ENCODE results near the gene CCL2. TPM values are rescaled to one million over a fixed set of nuclear protein-coding genes. Genes with fewer than 3 reads are reported as not detected.

The CCL2 gene
- polyA plus RNA-seq, 12 donors = 46.4 to 87.6 (median 66.0) TPM; not detected in 1

- no peak for DNase-seq
Observed at GRCh38 chr17:34234616-34235015, 20.5 kb upstream of the CCL2 start.

DNA sequence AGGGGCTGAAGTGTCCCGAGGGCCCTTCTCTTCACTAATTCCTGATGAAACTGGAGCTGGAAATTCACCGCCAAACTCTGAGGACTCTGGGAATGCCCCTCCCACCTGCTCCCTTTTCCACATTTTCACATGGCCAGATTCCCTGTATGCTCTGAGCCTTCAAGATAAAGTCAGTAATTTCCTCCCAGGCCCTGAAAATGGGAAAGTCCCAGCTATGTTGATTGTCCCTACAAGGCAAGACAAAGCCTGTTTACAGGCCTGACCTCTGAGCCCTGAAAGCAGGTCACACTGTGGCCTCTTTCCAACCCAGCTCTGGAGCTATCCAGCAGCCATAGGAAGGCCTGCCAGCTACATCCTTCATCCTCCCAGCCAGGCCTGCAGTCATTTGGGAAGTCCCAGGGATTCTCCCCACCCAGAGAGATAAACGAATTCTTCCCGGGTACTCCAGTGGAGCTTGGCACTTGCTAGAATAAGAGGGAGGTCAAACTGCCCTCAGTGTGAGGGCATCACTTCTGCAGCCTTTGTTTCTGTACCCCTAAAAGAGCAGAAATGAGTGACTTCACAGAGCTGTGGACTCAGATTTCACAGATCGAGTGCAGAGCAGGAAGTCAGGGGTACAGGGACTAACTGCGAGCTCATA lies 19.6 kb upstream of the CCL2 start:
- peak; percentile 85 for DNase-seq

- no peak for DNase-seq
Observed at GRCh38 chr17:34236281-34236892, 18.7 kb upstream of the CCL2 start.

DNA sequence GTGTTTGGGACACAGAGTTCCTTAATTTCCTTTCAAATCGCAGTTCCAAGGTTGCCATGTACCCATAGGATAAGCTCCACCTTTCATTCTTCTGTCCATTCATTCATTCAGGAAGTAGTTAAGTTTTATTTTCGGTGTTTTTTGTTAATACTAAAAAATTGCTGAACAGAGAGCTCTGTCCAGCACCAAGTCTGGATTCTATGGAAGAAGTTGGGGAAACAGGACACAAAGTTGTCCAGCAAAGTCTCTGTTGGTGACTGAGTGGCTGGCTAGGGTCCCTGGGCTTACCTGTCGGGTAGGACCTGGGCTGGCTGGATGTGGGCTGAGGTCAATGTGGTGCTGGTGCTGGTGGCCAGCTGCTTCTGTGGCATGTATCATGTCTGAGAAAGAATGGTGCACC lies 17.6 kb upstream of the CCL2 start:
- DNase-seq = no peak

DNA sequence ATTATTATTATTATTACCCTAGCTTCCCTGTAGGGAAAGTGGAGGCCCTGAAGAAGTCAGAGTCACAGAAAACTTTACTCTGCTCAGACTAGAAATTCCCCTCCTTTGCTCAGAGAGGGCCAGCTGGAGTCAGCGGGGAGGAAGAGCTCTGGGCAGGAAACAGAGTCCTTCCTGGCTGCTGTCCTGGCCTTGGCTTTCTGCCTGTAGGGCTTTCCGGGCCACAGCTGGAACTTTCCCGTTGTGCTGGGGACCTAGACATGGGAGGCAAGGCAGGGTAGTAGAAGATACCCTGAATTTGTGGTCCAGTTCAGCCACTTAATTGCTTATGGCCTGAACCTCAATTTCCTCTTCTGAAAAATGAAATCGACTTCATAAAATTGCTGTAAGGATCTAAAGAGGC lies 14.0 kb upstream of the CCL2 start:
- peak; percentile 82 for DNase-seq

DNA sequence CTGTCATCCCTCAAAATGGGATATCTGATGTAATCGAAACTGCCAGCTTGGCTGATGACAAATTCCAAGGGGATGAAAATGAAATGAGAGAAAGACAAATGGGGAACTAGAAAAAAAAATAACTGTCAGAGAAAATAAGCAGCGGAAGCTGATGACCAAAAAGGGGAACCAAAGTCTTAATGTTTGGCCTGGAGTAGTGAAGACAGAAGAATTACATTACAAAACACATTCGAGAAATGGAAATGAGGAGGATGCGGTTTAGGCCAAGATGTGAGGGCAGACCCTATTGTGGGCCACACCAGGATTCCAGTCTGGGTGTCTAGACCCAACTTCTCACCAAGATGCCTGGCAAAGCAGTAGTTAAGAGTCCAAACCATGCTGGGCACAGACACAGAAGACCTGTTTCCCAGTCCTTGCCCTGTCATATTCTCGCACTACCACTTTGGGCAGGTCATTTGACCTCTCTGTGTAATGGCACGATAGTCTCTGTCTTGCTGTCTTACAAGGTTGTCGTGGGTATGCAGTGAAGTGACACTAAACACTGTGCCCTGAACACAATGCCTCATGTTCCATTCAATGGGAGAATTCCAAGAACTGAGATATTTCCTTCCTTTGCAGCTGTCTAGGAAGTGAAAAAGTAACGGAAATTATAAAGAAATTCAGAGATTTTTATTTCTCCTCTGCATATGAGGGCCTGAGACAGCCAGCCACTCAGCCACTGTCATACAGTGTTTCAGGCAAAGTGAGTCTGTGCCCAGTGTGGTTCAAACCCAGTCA lies 12.3 kb upstream of the CCL2 start:
- DNase-seq = no peak

GRCh38 chr17:34243364-34244320 lies 11.4 kb upstream of the CCL2 start:
- DNase-seq = no peak

- DNase-seq = no peak
Observed at GRCh38 chr17:34245351-34245905, 9.7 kb upstream of the CCL2 start.

GRCh38 chr17:34246446-34246845 lies 8.6 kb upstream of the CCL2 start:
- no peak for DNase-seq

- no peak for DNase-seq
Observed at GRCh38 chr17:34246881-34247280, 8.2 kb upstream of the CCL2 start.

DNA sequence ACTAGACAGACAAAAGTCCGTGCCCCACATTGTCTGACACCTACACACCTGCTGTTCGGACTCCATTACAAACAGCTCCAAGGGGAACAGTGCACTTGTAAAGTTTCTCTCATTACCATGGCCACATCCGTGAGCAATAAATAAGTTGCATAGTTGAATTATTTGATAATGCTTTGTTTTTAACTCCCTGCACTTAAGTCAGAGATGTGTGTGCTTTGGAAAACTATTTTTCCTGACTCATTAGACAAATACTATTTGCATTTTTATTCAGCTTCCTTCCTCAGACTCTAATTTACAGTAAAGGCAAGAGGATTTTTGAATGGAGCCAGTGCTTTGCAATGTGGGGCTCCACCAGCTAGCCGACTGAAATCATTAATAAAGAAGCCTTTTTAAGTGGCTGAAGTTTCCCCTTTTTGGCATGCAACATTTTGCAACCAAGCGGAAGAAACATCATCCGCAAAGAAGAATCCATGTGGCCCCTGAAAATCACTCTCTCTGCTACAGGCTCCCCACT lies 6.5 kb upstream of the CCL2 start:
- DNase-seq = no peak

DNA sequence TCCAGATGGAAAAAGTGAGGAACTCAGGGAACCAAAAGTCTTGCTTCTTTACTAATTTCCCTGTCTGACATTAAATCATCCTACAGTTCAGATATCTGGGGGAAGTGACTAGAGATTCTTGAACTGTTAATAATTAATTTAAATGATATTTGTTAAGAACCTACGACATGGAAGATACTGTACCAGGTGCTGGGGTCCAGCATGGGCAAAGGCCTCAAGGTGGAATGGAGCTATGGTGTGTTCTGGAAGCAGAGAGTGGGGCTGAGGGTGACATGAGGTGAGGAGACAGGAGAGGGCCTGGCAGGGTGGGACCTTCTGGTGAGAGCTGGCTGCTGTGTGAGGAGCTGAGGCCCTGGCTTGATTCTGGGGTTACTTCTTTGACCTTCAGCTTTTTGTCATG lies 6.0 kb upstream of the CCL2 start:
- DNase-seq = no peak

- no peak for DNase-seq
Observed at GRCh38 chr17:34249478-34249877, 5.6 kb upstream of the CCL2 start.

GRCh38 chr17:34251186-34251585 lies 3.9 kb upstream of the CCL2 start:
- no peak for DNase-seq

DNA sequence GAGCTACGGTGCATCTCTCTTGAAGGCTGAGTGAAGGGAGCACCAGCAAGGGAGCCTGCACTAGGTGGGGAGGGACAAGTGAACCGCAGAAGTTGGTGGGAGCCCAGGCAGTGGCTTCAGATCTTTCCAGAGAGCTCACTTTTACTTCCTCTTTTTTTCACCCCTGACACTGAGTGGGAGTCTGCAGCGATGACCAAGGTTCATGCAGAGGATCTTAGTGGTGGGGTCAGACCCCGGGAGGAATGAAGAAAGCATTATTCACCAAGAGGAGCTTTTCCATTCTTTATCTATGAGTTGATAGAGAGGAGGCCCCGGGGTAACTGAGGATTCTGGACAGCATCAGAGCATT lies 3.0 kb upstream of the CCL2 start:
- no peak for DNase-seq

GRCh38 chr17:34252444-34253138 lies 2.5 kb upstream of the CCL2 start:
- DNase-seq = peak; percentile 89

GRCh38 chr17:34253139-34253525 lies 2.0 kb upstream of the CCL2 start:
- no peak for DNase-seq

GRCh38 chr17:34254146-34254545 lies 939 bp upstream of the CCL2 start:
- DNase-seq = no peak

- no peak for DNase-seq
Observed at GRCh38 chr17:34255381-34255732, 272 bp downstream of the CCL2 start.

GRCh38 chr17:34255841-34256240 lies 756 bp downstream of the CCL2 start:
- DNase-seq = no peak

Measured in muscle of arm (tissue), 12 donors.